Keratinocyte (primary cell): ENCODE data around the gene TK2. TPM values are rescaled to one million over a fixed set of nuclear protein-coding genes. Genes with fewer than 3 reads are reported as not detected.
"Not testable (repeated sequence)": the region's sequence is repeated elsewhere in the genome, so short reads cannot be mapped to it uniquely, and the experiment has no call there.

Experiments
- DNase-seq: peaks from one replicate; pipeline ENCODE4 v3.0.0-alpha.2; 2011; ENCODE audit warnings: low read depth, missing footprints, low spot score
- FAIRE-seq: peaks from 2 replicates; lab custom pipeline; 2011; peaks lifted over from hg19 to GRCh38; lab: Jason Lieb, UNC
- H2AFZ ChIP-seq: 2 replicates; pipeline ENCODE4 v1.6.0; 2012; ENCODE audit warnings: low read length, control low read depth, inconsistent platforms; ENCODE audit not compliant: control insufficient read depth
- H3K27ac ChIP-seq: 2 replicates; pipeline ENCODE4 v1.5.1; 2011; ENCODE audit warnings: low read length; ENCODE audit not compliant: control insufficient read depth, insufficient read depth
- H3K27me3 ChIP-seq: 3 replicates; pipeline ENCODE4 v1.6.0; 2011; ENCODE audit warnings: low read length; ENCODE audit not compliant: control insufficient read depth, insufficient read depth; ENCODE audit errors: extremely low read depth
- H3K36me3 ChIP-seq, 2 experiments: 2 replicates in 1 of 2; 3 replicates in 1 of 2; pipeline ENCODE4 v1.5.1; 2011; ENCODE audit warnings: low read length in 2 of 2, mild to moderate bottlenecking in 1 of 2; ENCODE audit not compliant: control insufficient read depth in 2 of 2, insufficient read depth in 2 of 2; ENCODE audit errors: extremely low read depth in 1 of 2
- H3K4me1 ChIP-seq: 3 replicates; pipeline ENCODE4 v1.5.1; 2011; ENCODE audit warnings: low read length; ENCODE audit not compliant: control insufficient read depth, insufficient read depth; ENCODE audit errors: extremely low read depth
- H3K4me2 ChIP-seq: 3 replicates; pipeline ENCODE4 v1.6.0; 2011; ENCODE audit warnings: low read depth, low read length; ENCODE audit not compliant: control insufficient read depth, insufficient read depth; ENCODE audit errors: extremely low read depth
- H3K4me3 ChIP-seq, 3 experiments: fragments of 200-600 bp in 1 of 3; sonication (generic) in 1 of 3; 2 replicates in 2 of 3; 3 replicates in 1 of 3; pipeline ENCODE4 v1.5.1; 2011 to 2016; ENCODE audit warnings: low read length in 3 of 3, mild to moderate bottlenecking in 3 of 3, control low read depth in 2 of 3, inconsistent platforms in 1 of 3, low read depth in 1 of 3, mixed read lengths in 1 of 3, mixed run types in 1 of 3, moderate library complexity in 1 of 3; ENCODE audit not compliant: control insufficient read depth in 2 of 3, insufficient read depth in 2 of 3; ENCODE audit errors: extremely low read depth in 1 of 3
- H3K79me2 ChIP-seq: 2 replicates; pipeline ENCODE4 v1.6.0; 2012; ENCODE audit warnings: low read length; ENCODE audit not compliant: control insufficient read depth, insufficient read depth
- H3K9ac ChIP-seq: 3 replicates; pipeline ENCODE4 v1.6.0; 2011; ENCODE audit warnings: low read length; ENCODE audit not compliant: control insufficient read depth, insufficient read depth; ENCODE audit errors: extremely low read depth
- H3K9me1 ChIP-seq: 3 replicates; pipeline ENCODE4 v1.6.0; 2011; ENCODE audit warnings: low read length; ENCODE audit not compliant: control insufficient read depth, insufficient read depth; ENCODE audit errors: extremely low read depth
- H3K9me3 ChIP-seq: 2 replicates; pipeline ENCODE4 v1.5.1; 2012; ENCODE audit warnings: low read depth, low read length; ENCODE audit not compliant: control insufficient read depth
- H4K20me1 ChIP-seq: 3 replicates; pipeline ENCODE4 v1.6.0; 2011; ENCODE audit warnings: low read length; ENCODE audit not compliant: control insufficient read depth, insufficient read depth; ENCODE audit errors: extremely low read depth
- CTCF ChIP-seq, 3 experiments: IDR thresholded peaks in 1 of 3; conservative IDR thresholded peaks in 1 of 3; optimal IDR thresholded peaks in 1 of 3; 2 replicates in 2 of 3; 3 replicates in 1 of 3; pipeline versions ENCODE3 to v1.5.1; 2011; ENCODE audit warnings: low read length in 3 of 3, mild to moderate bottlenecking in 3 of 3, moderate library complexity in 2 of 3, control low read depth in 1 of 3, inconsistent platforms in 1 of 3; ENCODE audit not compliant: insufficient read depth in 2 of 3; ENCODE audit errors: extremely low read depth in 1 of 3
- EZH2 ChIP-seq: IDR thresholded peaks from one replicate; pipeline ENCODE4 v1.6.1; 2012; ENCODE audit warnings: inconsistent platforms, mild to moderate bottlenecking, low read length, moderate library complexity
- dilution Hi-C: fragments of 300-500 bp; cut with MboI; formaldehyde crosslinking; loops from one replicate; pipeline ENCODE4 v1.7.0; 2020; ENCODE audit warnings: low sequenced_read_pairs; ENCODE audit not compliant: extremely low pct_ligation_motif_present
- polyA plus RNA-seq, 5 experiments: library from polyadenylated mRNA; depleted of rRNA in 3 of 5; stranded (reverse) in 3 of 5; stranded (forward) in 1 of 5; unstranded in 1 of 5; fragments of >200 nt; gene quantifications; 1 replicate in 1 of 5; 2 replicates in 3 of 5; 3 replicates in 1 of 5; pipeline versions ENCODE4 v1.2.1 to v1.2.3, GENCODE V29; 2011 to 2012; ENCODE audit warnings: missing spikeins in 2 of 5, low read depth in 1 of 5, low replicate concordance in 1 of 5

The TK2 gene
- polyA plus RNA-seq, 1 donor (not counting 4 experiments of a cell fraction or from before 2014, with no cell fraction given): 19.7 TPM

- Histone ChIP-seq H3K4me3 (no peak overlapping the region), H3K9me3 (no peaks in the 10 kb centered on the region), H3K9ac (no peak overlapping the region), H3K27me3 (no peaks in the 10 kb centered on the region), H3K4me2 (no peak overlapping the region), H3K79me2 (no peaks in the 10 kb centered on the region), H3K9me1 (no peaks in the 10 kb centered on the region), H3K27ac (no peak overlapping the region), H2AFZ (no peak overlapping the region), H4K20me1 (no peaks in the 10 kb centered on the region), H3K4me1 (peaks cover 12% of the 10 kb centered on the region), H3K36me3 (peaks cover 2 to 3% of the 10 kb centered on the region in 2 experiments)
- DNase-seq (no peak), FAIRE-seq (no peak)
- dilution Hi-C loops: no loop called here
- no peak for TF ChIP-seq EZH2
- TF ChIP-seq CTCF (optimal IDR thresholded peaks at IDR 0.05 in 1 of 3, IDR thresholded peaks at IDR 0.05 in 1 of 3, conservative IDR thresholded peaks at IDR 0.05 in 1 of 3; ENCODE audit: extremely low read depth in 1 of 3, insufficient read depth in 2 of 3, low read length in 3 of 3): no peak
Measured at GRCh38 chr16:66568355-66568754, 18.4 kb upstream of the TK2 start.

- FAIRE-seq, H3K36me3 ChIP-seq, DNase-seq, H3K4me2 ChIP-seq, H3K9me3 ChIP-seq, H3K4me3 ChIP-seq, H2AFZ ChIP-seq, H3K79me2 ChIP-seq, H4K20me1 ChIP-seq, H3K27me3 ChIP-seq, H3K27ac ChIP-seq, dilution Hi-C loops, H3K9me1 ChIP-seq, H3K9ac ChIP-seq: not testable (repeated sequence)
- H3K4me1 ChIP-seq: peaks cover 12% of the 10 kb centered on the region
Measured at GRCh38 chr16:66567270-66567669, 17.3 kb upstream of the TK2 start.
